Esophagus muscularis mucosa (tissue), 4 donors: ENCODE data around the gene ZNF41. TPM values are rescaled to one million over a fixed set of nuclear protein-coding genes. Genes with fewer than 3 reads are reported as not detected.
A peak's percentile ranks its signal among the peaks of the same experiment; 100 is the strongest.

Experiments
- DNase-seq: peaks from one replicate; pipeline ENCODE4 v3.0.0-alpha.2; 2017; ENCODE audit errors: extremely low spot score
- H3K27ac ChIP-seq, 4 donors: fragments of 200-600 bp; sonication (generic); replicated peaks in 1 of 4; 1 replicate in 3 of 4; 2 replicates in 1 of 4; pipeline ENCODE4 v1.5.1; 2016 to 2019; ENCODE audit warnings: mild to moderate bottlenecking in 1 of 4
- H3K27me3 ChIP-seq, 4 donors: fragments of 200-600 bp; sonication (generic); one replicate each; pipeline versions ENCODE4 v1.5.1 to v1.6.0; 2016 to 2019
- H3K36me3 ChIP-seq, 4 donors: fragments of 200-600 bp; sonication (generic); one replicate each; pipeline ENCODE4 v1.5.1; 2016 to 2019
- H3K4me1 ChIP-seq, 4 donors: fragments of 200-600 bp; sonication (generic); one replicate each; pipeline ENCODE4 v1.5.1; 2016 to 2019
- H3K4me3 ChIP-seq, 4 donors: fragments of 200-600 bp; sonication (generic); 1 replicate in 2 of 4; 2 replicates in 2 of 4; pipeline ENCODE4 v1.5.1; 2016 to 2019; ENCODE audit warnings: mild to moderate bottlenecking in 4 of 4, moderate library complexity in 1 of 4
- H3K9me3 ChIP-seq, 4 donors: fragments of 200-600 bp; sonication (generic); 1 replicate in 3 of 4; 2 replicates in 1 of 4; pipeline ENCODE4 v1.5.1; 2016 to 2019
- EP300 ChIP-seq: sonication (generic); formaldehyde crosslinking; IDR thresholded peaks from one replicate; pipeline ENCODE4 v1.6.1; 2017; ENCODE audit warnings: antibody characterized with exemption
- POLR2A ChIP-seq: fragments of 450-650 bp; IDR thresholded peaks from one replicate; pipeline ENCODE4 v1.6.1; 2017; ENCODE audit warnings: antibody characterized with exemption, moderate library complexity, mild to moderate bottlenecking, low read depth
- POLR2AphosphoS5 ChIP-seq, 2 donors: sonication (generic); formaldehyde crosslinking; IDR thresholded peaks; one replicate each; pipeline ENCODE4 v1.6.1; 2017; ENCODE audit warnings: antibody characterized with exemption in 2 of 2
- WGBS: methylation state at CpG from one replicate; pipeline ENCODE4 v1.1.5; 2018; 5-methylcytosine and 5-hydroxymethylcytosine counted together
- intact Hi-C: fragments of 100-400 bp; cut with DNase I; formaldehyde crosslinking; loops from one replicate; pipeline ENCODE4 v1.15.1; 2023
- total RNA-seq, 4 donors: library from RNA; depleted of rRNA; stranded (reverse); fragments of >200 nt; gene quantifications; one replicate each; pipeline versions ENCODE4 v1.1.0 to v1.2.1, GENCODE V29; 2016
- TF ChIP-seq, protein P1 (sequence below), 3 experiments: fragments of 200-600 bp in 2 of 3; fragments of 450-650 bp in 1 of 3; sonication (generic) in 2 of 3; IDR thresholded peaks; one replicate each; pipeline ENCODE4 v1.5.1; 2017 to 2019; ENCODE audit warnings: antibody characterized with exemption in 3 of 3, mild to moderate bottlenecking in 2 of 3, moderate library complexity in 1 of 3

ZNF41 gene
- 1 to 10 TPM; 7.5 to 9.0 (median 7.6) TPM for total RNA-seq

DNA sequence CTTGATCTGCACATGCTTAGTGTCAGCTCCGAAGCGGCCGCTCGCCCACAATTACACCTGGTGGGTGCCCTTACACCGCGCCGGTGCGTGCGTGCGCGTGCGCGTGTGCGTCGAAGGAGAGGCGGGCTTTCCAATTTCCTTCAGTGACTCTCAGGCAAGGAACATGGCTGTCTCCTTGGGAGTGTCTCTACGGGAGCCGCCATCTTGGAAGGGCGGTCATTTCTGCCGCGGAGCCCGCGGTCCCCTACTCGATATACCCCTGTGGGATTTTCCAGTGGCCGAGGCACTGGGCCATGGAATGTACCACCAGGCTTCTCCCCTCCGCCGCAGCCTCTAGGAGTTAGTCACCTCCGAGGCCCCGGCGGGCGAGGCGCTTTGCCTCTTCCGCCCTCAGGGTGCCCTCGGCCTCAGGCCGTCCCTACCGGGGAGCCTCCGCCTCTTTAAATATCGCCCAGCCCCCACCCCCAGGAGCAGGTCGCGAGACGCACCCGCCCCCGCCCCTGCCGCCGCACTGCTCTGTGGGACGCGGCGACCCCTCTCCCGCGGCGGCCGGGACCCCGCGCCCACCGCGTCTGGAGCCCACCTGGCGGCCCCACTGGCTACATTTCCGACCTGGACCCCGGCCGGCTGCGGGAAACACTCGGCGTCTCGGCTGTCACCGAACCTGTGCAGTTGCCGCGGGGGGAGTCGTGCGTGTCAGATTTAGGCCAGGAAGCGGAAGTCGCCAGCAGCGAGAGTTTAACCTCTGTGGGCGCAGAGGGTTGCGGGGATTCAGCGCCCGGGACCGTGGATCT lies at the start of gene ZNF41:
Gene ZNF41 (minus strand): TSS at position 711 of the 794 bp plus-strand sequence. CDS start 15,741 bp downstream, outside the sequence.
- H3K36me3 ChIP-seq = no peaks in the 10 kb centered on the region
- no peaks in the 10 kb centered on the region for H3K27me3 ChIP-seq
- peak within 1 kb of the TSS; percentile 71 to 88 (median 80) for H3K4me3 ChIP-seq
- WGBS = 39% methylated on average over 27 of the region's 77 CpGs
- TF ChIP-seq POLR2A (peak; percentile 25), EP300 (no peak), POLR2AphosphoS5 (IDR thresholded peaks at IDR 0.05) (peak; percentile 67 to 79)
- TF ChIP-seq, protein P1, sequence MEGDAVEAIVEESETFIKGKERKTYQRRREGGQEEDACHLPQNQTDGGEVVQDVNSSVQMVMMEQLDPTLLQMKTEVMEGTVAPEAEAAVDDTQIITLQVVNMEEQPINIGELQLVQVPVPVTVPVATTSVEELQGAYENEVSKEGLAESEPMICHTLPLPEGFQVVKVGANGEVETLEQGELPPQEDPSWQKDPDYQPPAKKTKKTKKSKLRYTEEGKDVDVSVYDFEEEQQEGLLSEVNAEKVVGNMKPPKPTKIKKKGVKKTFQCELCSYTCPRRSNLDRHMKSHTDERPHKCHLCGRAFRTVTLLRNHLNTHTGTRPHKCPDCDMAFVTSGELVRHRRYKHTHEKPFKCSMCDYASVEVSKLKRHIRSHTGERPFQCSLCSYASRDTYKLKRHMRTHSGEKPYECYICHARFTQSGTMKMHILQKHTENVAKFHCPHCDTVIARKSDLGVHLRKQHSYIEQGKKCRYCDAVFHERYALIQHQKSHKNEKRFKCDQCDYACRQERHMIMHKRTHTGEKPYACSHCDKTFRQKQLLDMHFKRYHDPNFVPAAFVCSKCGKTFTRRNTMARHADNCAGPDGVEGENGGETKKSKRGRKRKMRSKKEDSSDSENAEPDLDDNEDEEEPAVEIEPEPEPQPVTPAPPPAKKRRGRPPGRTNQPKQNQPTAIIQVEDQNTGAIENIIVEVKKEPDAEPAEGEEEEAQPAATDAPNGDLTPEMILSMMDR (IDR thresholded peaks at IDR 0.05) = no peak
- H3K27ac ChIP-seq = peak within 1 kb of the TSS; percentile 92 to 98 (median 95)
- intact Hi-C loops = loop anchor here (5.0 kb wide), 1 partner anchor 40 kb away; no protein-coding TSS in a partner anchor
- peaks cover 0 to 8% (median 0%) of the 10 kb centered on the region in 4 donors for H3K9me3 ChIP-seq
- DNase-seq = peak; percentile 92
- peaks cover 0 to 29% (median 15%) of the 10 kb centered on the region in 4 donors for H3K4me1 ChIP-seq

DNA sequence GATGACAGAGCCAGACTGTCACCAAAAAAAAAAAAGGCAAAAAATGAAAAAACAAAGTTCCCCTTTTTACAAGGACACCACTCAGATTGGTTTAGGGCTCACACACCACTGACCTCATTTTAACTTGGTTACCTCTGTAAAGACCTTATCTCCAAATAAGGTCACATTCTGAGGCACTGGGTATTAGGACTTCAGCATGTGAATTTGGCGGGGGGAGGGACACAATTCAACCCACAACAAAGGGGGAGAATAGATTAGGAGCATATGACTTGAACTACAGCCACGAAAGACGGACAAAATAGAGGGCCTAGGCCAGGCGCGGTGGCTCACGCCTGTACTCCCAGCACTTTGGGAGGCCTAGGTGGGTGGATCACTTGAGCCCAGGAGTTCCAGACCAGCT lies 47.0 kb upstream of the ZNF41 start:
- intact Hi-C loops = no loop called here

DNA sequence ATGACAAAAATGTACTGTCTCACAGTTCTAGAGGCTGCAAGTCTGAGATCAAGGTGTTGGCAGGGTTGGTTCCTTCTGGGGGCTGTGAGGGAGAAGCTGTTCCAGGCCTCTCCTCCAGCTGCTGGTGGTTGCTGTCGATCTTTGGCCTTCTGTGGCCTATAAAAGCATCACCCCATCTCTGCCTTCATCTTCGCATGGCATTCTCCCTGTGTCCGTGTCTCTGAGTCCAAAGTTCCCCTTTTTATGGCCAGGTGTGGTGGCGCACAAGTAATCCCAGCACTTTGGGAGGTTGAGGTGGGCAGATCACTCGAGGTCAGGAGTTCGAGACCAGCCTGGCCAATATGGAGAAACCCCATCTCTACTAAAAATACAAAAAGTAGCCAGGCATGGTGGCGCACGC lies 46.5 kb upstream of the ZNF41 start:
- Histone ChIP-seq H3K27me3 (no peaks in the 10 kb centered on the region), H3K4me3 (no peak overlapping the region), H3K27ac (no peak overlapping the region), H3K36me3 (no peaks in the 10 kb centered on the region), H3K9me3 (no peaks in the 10 kb centered on the region), H3K4me1 (no peaks in the 10 kb centered on the region)
- WGBS = 89% methylated on average over 8 of the region's 8 CpGs
- DNase-seq = no peak
- intact Hi-C loops = loop anchor here (10.0 kb wide), 1 partner anchor 145 kb away; no protein-coding TSS in a partner anchor
- TF ChIP-seq EP300 = no peak
- no peak for TF ChIP-seq POLR2A
- TF ChIP-seq, protein P1 (IDR thresholded peaks at IDR 0.05) = no peak
- no peak for TF ChIP-seq POLR2AphosphoS5 (IDR thresholded peaks at IDR 0.05)

More for the DNA sequence above, 47.0 kb upstream of the ZNF41 start:
- Histone ChIP-seq H3K4me1 (no peaks in the 10 kb centered on the region), H3K36me3 (no peaks in the 10 kb centered on the region), H3K4me3 (no peak overlapping the region), H3K27ac (no peak overlapping the region), H3K27me3 (no peaks in the 10 kb centered on the region), H3K9me3 (no peaks in the 10 kb centered on the region)
- WGBS = 86% methylated on average over 6 of the region's 6 CpGs
- no peak for DNase-seq
- TF ChIP-seq POLR2AphosphoS5 (IDR thresholded peaks at IDR 0.05) (no peak), EP300 (no peak), POLR2A (no peak)
- TF ChIP-seq, protein P1 (IDR thresholded peaks at IDR 0.05) = no peak

DNA sequence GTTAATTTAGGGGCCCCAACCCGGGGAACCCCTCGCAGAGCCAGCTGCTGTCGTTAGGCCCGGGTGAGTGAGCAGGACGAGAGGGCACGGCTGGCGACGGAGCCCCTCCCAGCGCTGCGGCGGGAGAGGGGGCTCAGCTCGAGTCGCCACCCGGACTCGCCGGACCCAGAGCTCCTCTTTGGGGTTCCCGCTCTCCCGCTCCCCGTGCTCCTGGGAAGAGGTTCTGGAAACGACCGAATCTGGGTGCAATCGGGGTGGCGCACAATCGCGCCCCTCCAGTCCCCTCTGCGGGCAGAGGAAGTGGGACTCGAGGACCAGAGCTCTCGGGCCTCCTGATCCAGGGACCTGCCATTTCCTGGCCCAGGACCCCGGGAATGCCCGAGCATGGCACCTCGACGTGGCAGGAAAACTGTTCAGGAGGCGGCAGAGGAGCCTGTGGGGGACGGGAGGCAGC lies 40.7 kb upstream of the ZNF41 start:
- H3K36me3 ChIP-seq = no peaks in the 10 kb centered on the region
- intact Hi-C loops = loop anchor here (2.0 to 10.0 kb wide), 3 partner anchors 41 to 331 kb away; partner anchors contain the start of genes UBA1 and ZNF41
- TF ChIP-seq POLR2A = no peak
- no peak for TF ChIP-seq EP300
- TF ChIP-seq POLR2AphosphoS5 (IDR thresholded peaks at IDR 0.05) = no peak
- TF ChIP-seq, protein P1 (IDR thresholded peaks at IDR 0.05) = no peak
- no peak for DNase-seq
- WGBS = 63% methylated on average over 18 of the region's 34 CpGs
- peaks cover 0 to 11% (median 0%) of the 10 kb centered on the region in 4 donors for H3K9me3 ChIP-seq
- H3K27me3 ChIP-seq = no peaks in the 10 kb centered on the region
- H3K4me3 ChIP-seq = peak overlapping the region; percentile 57 to 67 (median 59)
- H3K27ac ChIP-seq = peak overlapping the region in 1 of 4 donors; percentile 48
- H3K4me1 ChIP-seq = peaks cover 0 to 7% (median 6%) of the 10 kb centered on the region in 4 donors
